ENCODE data around the gene OR9A4. TPM values are rescaled to one million over a fixed set of nuclear protein-coding genes. Genes with fewer than 3 reads are reported as not detected.

OR9A4 gene
- total RNA-seq, 2 experiments from 2014 or later: 0.06 TPM; not detected in 1

- no peaks in the 10 kb centered on the region for H3K36me3 ChIP-seq (ENCODE audit: insufficient read depth, low read length)
- DNase-seq (ENCODE audit: low spot score): no peak
- no peak overlapping the region for H3K4me2 ChIP-seq (ENCODE audit: low read length)
- no TSS peak for BruUV-seq (replicated peaks)
- no peak overlapping the region for H2AFZ ChIP-seq (ENCODE audit: low read length)
- intact Hi-C loops (cut with micrococcal nuclease; ENCODE audit: unreplicated experiment): no loop called here
- no peak overlapping the region for H3K4me3 ChIP-seq (ENCODE audit: low read depth, low read length, poor library complexity, severe bottlenecking)
- peaks cover 5% of the 10 kb centered on the region; the same call in 1 of the 2 replicates for H3K9me3 ChIP-seq (ENCODE audit: low read length)
- TF ChIP-seq EZH2phosphoT487 (IDR thresholded peaks at IDR 0.05; ENCODE audit: borderline replicate concordance, low read depth, low read length): no peak
- no peaks in the 10 kb centered on the region for H4K20me1 ChIP-seq (ENCODE audit: insufficient read depth, low read length)
- CTCF ChIA-PET (ENCODE audit: unreplicated experiment): no interaction called here
- no peak overlapping the region for H3K27ac ChIP-seq (ENCODE audit: low read depth, low read length, poor library complexity, severe bottlenecking)
- no peaks in the 10 kb centered on the region for H3K4me1 ChIP-seq (ENCODE audit: insufficient read depth, low read length, poor library complexity, severe bottlenecking)
- POLR2A ChIA-PET: interaction anchor here (1.6 kb wide), 1 partner anchor 9 kb away, joined by 4 read pairs; no protein-coding TSS in a partner anchor
- H3K9me2 ChIP-seq (ENCODE audit: insufficient read depth, low read length): no peaks in the 10 kb centered on the region
- no peaks in the 10 kb centered on the region for H3K79me2 ChIP-seq (ENCODE audit: insufficient read depth, low read depth, low read length)
These were observed 28.6 kb downstream of the OR9A4 start for GRCh38 chr7:141944811-141945210.

DNA sequence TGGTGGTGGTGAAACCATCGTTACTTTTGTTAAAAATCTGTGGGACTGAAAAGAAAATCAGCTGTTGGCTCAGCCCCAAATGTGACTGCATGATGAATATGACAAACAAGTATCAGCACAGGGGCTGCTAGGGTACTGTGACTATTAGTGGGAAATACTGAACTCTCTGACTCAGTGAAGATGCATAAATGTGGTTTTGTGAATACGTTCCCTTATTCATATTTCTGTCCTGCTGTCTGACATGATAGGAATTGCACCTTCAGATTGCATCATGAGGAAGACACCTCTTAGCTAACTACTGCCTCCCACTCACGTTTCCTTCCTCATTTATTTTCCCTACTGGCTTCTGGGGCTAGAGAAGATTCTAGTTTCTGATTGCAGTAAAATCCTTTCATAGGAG lies 29.2 kb downstream of the OR9A4 start:
- Histone ChIP-seq H3K4me1 (ENCODE audit: insufficient read depth, low read length, poor library complexity, severe bottlenecking) (no peaks in the 10 kb centered on the region), H3K4me3 (ENCODE audit: low read depth, low read length, poor library complexity, severe bottlenecking) (no peak overlapping the region), H3K79me2 (ENCODE audit: insufficient read depth, low read depth, low read length) (no peaks in the 10 kb centered on the region), H2AFZ (ENCODE audit: low read length) (no peak overlapping the region), H3K4me2 (ENCODE audit: low read length) (no peak overlapping the region), H3K9me2 (ENCODE audit: insufficient read depth, low read length) (no peaks in the 10 kb centered on the region), H4K20me1 (ENCODE audit: insufficient read depth, low read length) (no peaks in the 10 kb centered on the region), H3K27ac (ENCODE audit: low read depth, low read length, poor library complexity, severe bottlenecking) (no peak overlapping the region), H3K9me3 (ENCODE audit: low read length) (peaks cover 5% of the 10 kb centered on the region; the same call in 1 of the 2 replicates), H3K36me3 (ENCODE audit: insufficient read depth, low read length) (no peaks in the 10 kb centered on the region)
- TF ChIP-seq, protein P1, sequence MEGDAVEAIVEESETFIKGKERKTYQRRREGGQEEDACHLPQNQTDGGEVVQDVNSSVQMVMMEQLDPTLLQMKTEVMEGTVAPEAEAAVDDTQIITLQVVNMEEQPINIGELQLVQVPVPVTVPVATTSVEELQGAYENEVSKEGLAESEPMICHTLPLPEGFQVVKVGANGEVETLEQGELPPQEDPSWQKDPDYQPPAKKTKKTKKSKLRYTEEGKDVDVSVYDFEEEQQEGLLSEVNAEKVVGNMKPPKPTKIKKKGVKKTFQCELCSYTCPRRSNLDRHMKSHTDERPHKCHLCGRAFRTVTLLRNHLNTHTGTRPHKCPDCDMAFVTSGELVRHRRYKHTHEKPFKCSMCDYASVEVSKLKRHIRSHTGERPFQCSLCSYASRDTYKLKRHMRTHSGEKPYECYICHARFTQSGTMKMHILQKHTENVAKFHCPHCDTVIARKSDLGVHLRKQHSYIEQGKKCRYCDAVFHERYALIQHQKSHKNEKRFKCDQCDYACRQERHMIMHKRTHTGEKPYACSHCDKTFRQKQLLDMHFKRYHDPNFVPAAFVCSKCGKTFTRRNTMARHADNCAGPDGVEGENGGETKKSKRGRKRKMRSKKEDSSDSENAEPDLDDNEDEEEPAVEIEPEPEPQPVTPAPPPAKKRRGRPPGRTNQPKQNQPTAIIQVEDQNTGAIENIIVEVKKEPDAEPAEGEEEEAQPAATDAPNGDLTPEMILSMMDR (conservative IDR thresholded peaks at IDR 0.05; ENCODE audit: low read length): no peak
- TF ChIP-seq EZH2phosphoT487 (IDR thresholded peaks at IDR 0.05; ENCODE audit: borderline replicate concordance, low read depth, low read length): no peak
- POLR2A ChIA-PET: no interaction called here
- intact Hi-C loops (cut with micrococcal nuclease; ENCODE audit: unreplicated experiment): no loop called here
- BruUV-seq (replicated peaks): no TSS peak
- CTCF ChIA-PET (ENCODE audit: unreplicated experiment): interaction anchor here (0.5 kb wide), 1 partner anchor 153 kb away, joined by 3 read pairs; no protein-coding TSS in a partner anchor
- no peak for DNase-seq (ENCODE audit: low spot score)

DNA sequence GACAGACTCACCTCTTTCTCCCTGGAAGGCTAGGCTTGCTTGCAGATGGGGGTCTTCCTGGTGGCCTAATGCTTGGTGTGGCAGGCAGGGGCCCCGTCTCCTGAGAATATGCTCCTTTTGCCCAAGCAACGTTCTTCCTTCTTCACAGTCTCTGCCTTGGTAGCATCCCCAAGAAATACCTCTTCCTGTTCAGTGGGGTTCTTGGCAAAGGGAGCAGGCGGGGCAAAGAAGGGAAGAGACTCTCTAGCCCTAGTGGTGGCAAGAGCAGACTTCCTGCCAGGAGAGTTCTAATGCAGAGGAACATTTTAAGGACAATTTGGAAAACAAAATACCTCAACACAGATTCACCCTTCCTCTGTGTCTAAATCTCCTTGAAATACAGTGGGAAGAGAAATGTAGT lies 30.6 kb downstream of the OR9A4 start, which contains the start of gene CLEC5A:
Gene CLEC5A (minus strand): TSS at position 179 of the 400 bp plus-strand sequence. CDS start 682 bp downstream, outside the sequence.
- Histone ChIP-seq H4K20me1 (ENCODE audit: insufficient read depth, low read length) (no peaks in the 10 kb centered on the region), H3K4me2 (ENCODE audit: low read length) (no peak within 1 kb of the TSS)
- intact Hi-C loops (cut with micrococcal nuclease; ENCODE audit: unreplicated experiment): no loop called here

More for the DNA sequence above, 30.6 kb downstream of the OR9A4 start, which contains the start of gene CLEC5A:
- Histone ChIP-seq H3K79me2 (ENCODE audit: insufficient read depth, low read depth, low read length) (no peaks in the 10 kb centered on the region), H3K9me2 (ENCODE audit: insufficient read depth, low read length) (no peaks in the 10 kb centered on the region), H3K9me3 (ENCODE audit: low read length) (peaks cover 5% of the 10 kb centered on the region; the same call in 1 of the 2 replicates), H3K4me1 (ENCODE audit: insufficient read depth, low read length, poor library complexity, severe bottlenecking) (no peaks in the 10 kb centered on the region), H3K27ac (ENCODE audit: low read depth, low read length, poor library complexity, severe bottlenecking) (no peak within 1 kb of the TSS), H3K36me3 (ENCODE audit: insufficient read depth, low read length) (no peaks in the 10 kb centered on the region), H2AFZ (ENCODE audit: low read length) (no peak within 1 kb of the TSS), H3K4me3 (ENCODE audit: low read depth, low read length, poor library complexity, severe bottlenecking) (no peak within 1 kb of the TSS)
- no peak for DNase-seq (ENCODE audit: low spot score)
- TF ChIP-seq, protein P1 (conservative IDR thresholded peaks at IDR 0.05; ENCODE audit: low read length): no peak
- ChIA-PET POLR2A (no interaction called here), CTCF (ENCODE audit: unreplicated experiment) (no interaction called here)
- no TSS peak for BruUV-seq (replicated peaks)

All from OCI-LY7 (cell line).